Activated CD4-positive, alpha-beta memory T cell treated with anti-CD3 and anti-CD28 coated beads for 36 hours (primary cell): Measurements from ENCODE around the gene BSDC1. TPM values are rescaled to one million over a fixed set of nuclear protein-coding genes. Genes with fewer than 3 reads are reported as not detected.
"Not testable (repeated sequence)": the region's sequence is repeated elsewhere in the genome, so short reads cannot be mapped to it uniquely, and the experiment has no call there.

Source experiments
- CTCF ChIA-PET: fragments of 350-600 bp; sonication (Branson Sonifier 250); formaldehyde crosslinking; loops from one replicate; lab custom pipeline; 2021; ENCODE audit warnings: antibody characterized with exemption, inconsistent platforms; lab: Charles Lee
- POLR2A ChIA-PET: fragments of 350-600 bp; sonication (Branson Sonifier 250); formaldehyde crosslinking; loops from one replicate; lab custom pipeline; 2021; ENCODE audit warnings: antibody characterized with exemption; lab: Charles Lee
- DNase-seq: peaks from one replicate; pipeline ENCODE4 v3.0.0-alpha.2; 2020
- H3K27ac Mint-ChIP-seq: one replicate; pipeline ENCODE4 v1.8.0; 2021; ENCODE audit warnings: mixed read lengths
- H3K27me3 Mint-ChIP-seq: one replicate; pipeline ENCODE4 v1.8.0; 2021; ENCODE audit warnings: mixed read lengths
- H3K36me3 Mint-ChIP-seq: one replicate; pipeline ENCODE4 v1.8.0; 2021; ENCODE audit warnings: mixed read lengths
- H3K4me1 Mint-ChIP-seq: one replicate; pipeline ENCODE4 v1.8.0; 2021; ENCODE audit warnings: low read depth, mixed read lengths
- H3K4me3 Mint-ChIP-seq: one replicate; pipeline ENCODE4 v1.8.0; 2021; ENCODE audit warnings: mild to moderate bottlenecking, mixed read lengths
- H3K9me3 Mint-ChIP-seq: one replicate; pipeline ENCODE4 v1.8.0; 2021; ENCODE audit warnings: mixed read lengths
- intact Hi-C: fragments of 100-400 bp; cut with micrococcal nuclease; formaldehyde crosslinking; loops from one replicate; pipeline ENCODE4 v1.15.1; 2023
- total RNA-seq, 2 experiments: library from RNA; stranded (reverse); gene quantifications; one replicate each; pipeline ENCODE4 v1.2.3, GENCODE V29; 2021

Gene BSDC1
- 10 to 100 TPM; 32.1 to 33.2 TPM for total RNA-seq

DNA sequence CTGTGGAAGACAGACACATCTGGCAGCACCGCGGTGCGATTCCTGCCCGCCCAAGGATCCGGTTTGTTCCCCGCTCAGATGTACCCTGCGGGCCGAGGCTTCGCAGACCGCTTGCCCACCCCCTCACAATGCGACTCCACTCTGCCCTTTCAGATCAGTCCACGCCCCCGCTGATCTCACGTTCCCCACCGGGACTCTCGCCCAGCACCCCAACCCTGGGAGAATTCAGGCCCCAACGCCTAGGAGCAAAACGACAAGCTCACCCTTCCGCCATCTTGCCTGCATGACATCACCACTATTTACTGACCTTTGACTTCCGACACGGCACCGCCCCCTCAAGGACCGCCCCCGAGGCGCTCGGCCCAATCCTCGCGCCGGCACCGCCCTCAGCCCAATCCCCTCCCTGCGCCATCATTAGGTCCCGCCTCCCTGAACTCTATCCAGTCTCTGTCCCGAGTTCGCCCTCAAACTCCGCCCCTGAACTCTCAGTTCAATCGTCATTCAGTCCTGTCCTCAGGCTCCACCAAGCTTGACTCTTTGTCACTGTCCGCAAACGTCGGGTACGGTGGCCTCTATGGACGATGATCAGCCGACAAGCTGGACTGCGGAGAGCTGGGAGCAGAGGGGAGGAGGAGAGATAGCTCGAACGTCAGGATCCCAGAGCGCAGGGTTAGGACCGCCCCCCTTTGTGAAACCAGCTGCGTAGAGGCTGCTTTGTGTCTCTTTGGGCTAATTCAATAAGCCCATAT lies at the start of gene BSDC1:
Gene BSDC1, minus strand, starts transcription at position 301 of the 749 bp plus-strand sequence. Its CDS starts 27 bp downstream, at position 274.
- Mint-ChIP-seq H3K27ac (peak within 1 kb of the TSS; percentile 90), H3K4me3 (peak within 1 kb of the TSS; percentile 94), H3K36me3 (peaks cover 5% of the 10 kb centered on the region), H3K27me3 (no peaks in the 10 kb centered on the region), H3K4me1 (peaks cover 22% of the 10 kb centered on the region), H3K9me3 (peaks cover 2% of the 10 kb centered on the region)
- ChIA-PET POLR2A (interaction anchor here (0.7 to 2.1 kb wide), 14 partner anchors 9 to 287 kb away, joined by 3 to 11 read pairs (median 4); partner anchors contain the start of genes KPNA6, MARCKSL1, RBBP4 and TXLNA), CTCF (interaction anchor here (0.7 to 3.1 kb wide), 13 partner anchors 10 to 605 kb away, joined by 3 to 17 read pairs (median 3); partner anchors contain the start of genes MARCKSL1 and TMEM39B)
- intact Hi-C loops, result loop anchor here (1.0 to 2.0 kb wide), 5 partner anchors 56 to 322 kb away; partner anchors contain the start of genes EIF3I, HDAC1, LCK and TMEM234
- DNase-seq, result peak; percentile 99

DNA sequence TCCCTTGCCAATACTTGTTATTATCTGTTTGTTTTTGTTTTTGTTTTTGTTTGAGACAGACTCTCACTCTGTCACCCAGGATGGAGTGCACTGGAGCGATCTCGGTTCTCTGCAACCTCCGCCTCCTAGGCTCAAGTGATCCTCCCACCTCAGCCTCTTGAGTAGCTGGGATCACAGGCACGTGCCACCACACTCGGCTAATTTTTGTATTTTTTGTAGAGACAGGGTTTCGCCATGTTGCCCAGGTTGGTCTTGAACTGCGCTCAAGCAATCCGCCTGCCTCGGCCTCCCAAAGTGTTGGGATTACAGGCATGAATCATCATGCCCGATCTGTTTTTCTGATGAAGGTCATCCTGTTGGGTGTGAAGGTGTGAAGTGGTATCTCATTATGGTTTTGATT lies 47.2 kb upstream of the BSDC1 start:
- POLR2A ChIA-PET, H3K27ac Mint-ChIP-seq, H3K4me3 Mint-ChIP-seq, H3K36me3 Mint-ChIP-seq, H3K9me3 Mint-ChIP-seq, intact Hi-C loops, DNase-seq, CTCF ChIA-PET, H3K4me1 Mint-ChIP-seq: not testable (repeated sequence)
- peaks cover 33% of the 10 kb centered on the region for H3K27me3 Mint-ChIP-seq

GRCh38 chr1:32438777-32439176 lies 44.5 kb upstream of the BSDC1 start:
- intact Hi-C loops, CTCF ChIA-PET, POLR2A ChIA-PET, H3K27ac Mint-ChIP-seq, H3K36me3 Mint-ChIP-seq, H3K9me3 Mint-ChIP-seq, H3K4me3 Mint-ChIP-seq, DNase-seq, H3K4me1 Mint-ChIP-seq: not testable (repeated sequence)
- H3K27me3 Mint-ChIP-seq, result peaks cover 25% of the 10 kb centered on the region

- Mint-ChIP-seq H3K36me3 (peaks cover 2% of the 10 kb centered on the region), H3K27me3 (peaks cover 24% of the 10 kb centered on the region), H3K4me1 (no peaks in the 10 kb centered on the region), H3K27ac (no peak overlapping the region), H3K4me3 (no peak overlapping the region), H3K9me3 (peaks cover 6% of the 10 kb centered on the region)
- intact Hi-C loops, result no loop called here
- ChIA-PET POLR2A (no interaction called here), CTCF (no interaction called here)
- no peak for DNase-seq
These were observed 43.9 kb upstream of the BSDC1 start for GRCh38 chr1:32438136-32438535.

DNA sequence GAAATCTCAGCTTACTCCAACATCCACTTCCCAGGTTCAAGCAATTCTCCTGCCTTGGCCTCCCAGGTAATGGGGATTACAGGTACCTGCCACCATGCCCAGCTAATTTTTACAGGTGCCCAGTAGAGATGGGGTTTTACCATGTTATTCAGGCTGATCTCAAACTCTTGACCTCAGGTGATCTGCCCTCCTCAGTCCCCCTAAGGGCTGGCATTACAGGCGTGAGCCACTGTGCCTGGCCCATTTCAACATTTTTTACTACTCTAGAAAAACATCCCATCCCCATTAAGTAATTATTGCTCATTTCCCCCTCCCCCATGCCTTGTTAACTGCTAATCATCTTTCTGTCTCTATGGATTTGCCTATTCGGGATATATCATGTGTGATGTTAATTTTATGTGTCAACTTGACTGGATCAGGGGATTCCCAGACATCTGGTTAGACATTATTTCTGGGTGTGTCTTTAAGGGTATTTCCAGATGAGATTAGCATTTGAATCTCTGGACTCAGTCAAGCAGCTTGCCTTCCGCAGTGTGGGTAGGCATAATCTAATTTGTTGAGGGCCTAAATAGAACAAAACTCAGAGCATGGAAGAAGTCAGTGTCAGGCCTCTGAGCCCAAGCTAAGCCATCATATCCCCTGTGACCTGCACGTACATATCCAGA lies 37.6 kb upstream of the BSDC1 start:
- intact Hi-C loops, result no loop called here
- Mint-ChIP-seq H3K4me3 (no peak overlapping the region), H3K36me3 (no peaks in the 10 kb centered on the region), H3K9me3 (no peaks in the 10 kb centered on the region), H3K27me3 (peaks cover 34% of the 10 kb centered on the region), H3K27ac (no peak overlapping the region), H3K4me1 (no peaks in the 10 kb centered on the region)
- no peak for DNase-seq
- POLR2A ChIA-PET, result no interaction called here
- CTCF ChIA-PET, result no interaction called here

- Mint-ChIP-seq H3K9me3 (no peaks in the 10 kb centered on the region), H3K36me3 (no peaks in the 10 kb centered on the region), H3K4me1 (no peaks in the 10 kb centered on the region), H3K27ac (no peak overlapping the region), H3K27me3 (peaks cover 32% of the 10 kb centered on the region), H3K4me3 (no peak overlapping the region)
- POLR2A ChIA-PET, result interaction anchor here (0.6 kb wide), 1 partner anchor 167 kb away, joined by 4 read pairs; no protein-coding TSS in a partner anchor
- no peak for DNase-seq
- intact Hi-C loops, result no loop called here
- CTCF ChIA-PET, result interaction anchor here (1.5 kb wide), 1 partner anchor 26 kb away, joined by 4 read pairs; no protein-coding TSS in a partner anchor
These were observed 33.2 kb upstream of the BSDC1 start for GRCh38 chr1:32427264-32427963.

GRCh38 chr1:32426489-32427255 lies 32.4 kb upstream of the BSDC1 start:
- intact Hi-C loops, result no loop called here
- H3K4me3 Mint-ChIP-seq, result no peak overlapping the region
- H3K27me3 Mint-ChIP-seq, result peaks cover 32% of the 10 kb centered on the region
- ChIA-PET CTCF (no interaction called here), POLR2A (no interaction called here)
- H3K27ac Mint-ChIP-seq, result no peak overlapping the region
- H3K36me3 Mint-ChIP-seq, result no peaks in the 10 kb centered on the region
- H3K4me1 Mint-ChIP-seq, result no peaks in the 10 kb centered on the region
- H3K9me3 Mint-ChIP-seq, result no peaks in the 10 kb centered on the region
- no peak for DNase-seq

GRCh38 chr1:32421775-32422174 lies 27.5 kb upstream of the BSDC1 start:
- DNase-seq, result no peak
- Mint-ChIP-seq H3K9me3 (no peaks in the 10 kb centered on the region), H3K27me3 (peaks cover 10% of the 10 kb centered on the region), H3K4me1 (no peaks in the 10 kb centered on the region), H3K4me3 (no peak overlapping the region), H3K27ac (no peak overlapping the region), H3K36me3 (no peaks in the 10 kb centered on the region)
- ChIA-PET CTCF (no interaction called here), POLR2A (no interaction called here)
- intact Hi-C loops, result no loop called here

GRCh38 chr1:32414186-32414886 lies 20.1 kb upstream of the BSDC1 start:
- intact Hi-C loops, result loop anchor here (1.0 to 5.0 kb wide), 2 partner anchors 13 to 77 kb away; partner anchors contain the start of gene MARCKSL1
- Mint-ChIP-seq H3K27ac (no peak overlapping the region), H3K36me3 (no peaks in the 10 kb centered on the region), H3K9me3 (no peaks in the 10 kb centered on the region), H3K4me3 (no peak overlapping the region), H3K27me3 (peaks cover 5% of the 10 kb centered on the region), H3K4me1 (peaks cover 4% of the 10 kb centered on the region)
- DNase-seq, result no peak
- ChIA-PET CTCF (interaction anchor here (0.6 to 4.5 kb wide), 8 partner anchors 14 to 1634 kb away, joined by 3 to 56 read pairs (median 4); partner anchors contain the start of gene MARCKSL1), POLR2A (no interaction called here)

- intact Hi-C loops, result loop anchor here (1.0 to 5.0 kb wide), 3 partner anchors 12 to 198 kb away; partner anchors contain the start of gene MARCKSL1
- DNase-seq, result peak; percentile 78
- peak overlapping the region; percentile 38 for H3K27ac Mint-ChIP-seq
- peaks cover 4% of the 10 kb centered on the region for H3K4me1 Mint-ChIP-seq
- no peaks in the 10 kb centered on the region for H3K9me3 Mint-ChIP-seq
- ChIA-PET POLR2A (interaction anchor here (0.6 kb wide), 1 partner anchor 400 kb away, joined by 3 read pairs; the partner anchor contains the start of gene KHDRBS1), CTCF (interaction anchor here (0.6 to 4.5 kb wide), 13 partner anchors 10 to 198 kb away, joined by 3 to 56 read pairs (median 3); partner anchors contain the start of genes BSDC1, HDAC1 and MARCKSL1)
- peaks cover 5% of the 10 kb centered on the region for H3K27me3 Mint-ChIP-seq
- H3K4me3 Mint-ChIP-seq, result no peak overlapping the region
- no peaks in the 10 kb centered on the region for H3K36me3 Mint-ChIP-seq
These were observed 19.4 kb upstream of the BSDC1 start for GRCh38 chr1:32413507-32414185.
